Stimulated activated CD8-positive, alpha-beta memory T cell treated with anti-CD3 and anti-CD28 coated beads, Interleukin-4, amount 100 ng/mL, for 24 hours (primary cell): Measurements from ENCODE around the gene UPK1A.
A peak's percentile ranks its signal among the peaks of the same experiment; 100 is the strongest.

Experiments
- DNase-seq: peaks from one replicate; pipeline ENCODE4 v3.0.0-alpha.2; 2020; ENCODE audit warnings: low read depth

The UPK1A gene

GRCh38 chr19:35666251-35666913, at the start of gene UPK1A:
UPK1A (plus strand) TSS chr19:35666517; CDS start chr19:35666813, 296 bp downstream.
- DNase-seq = no peak

- no peak for DNase-seq
Observed at GRCh38 chr19:35618857-35619256, 47.5 kb upstream of the UPK1A start.

- no peak for DNase-seq
Observed at GRCh38 chr19:35619290-35619923, 46.9 kb upstream of the UPK1A start.

- no peak for DNase-seq
Observed at GRCh38 chr19:35620001-35620400, 46.3 kb upstream of the UPK1A start.

GRCh38 chr19:35621708-35622107, 44.6 kb upstream of the UPK1A start:
- DNase-seq = no peak

GRCh38 chr19:35622750-35623149, 43.6 kb upstream of the UPK1A start:
- DNase-seq = no peak

GRCh38 chr19:35623327-35624010, 42.8 kb upstream of the UPK1A start:
- no peak for DNase-seq

GRCh38 chr19:35628264-35628564, 38.1 kb upstream of the UPK1A start:
- no peak for DNase-seq

- peak; percentile 95 for DNase-seq
Observed at GRCh38 chr19:35628565-35629331, 37.6 kb upstream of the UPK1A start, which contains the start of gene RBM42. RBM42 (plus strand) TSS chr19:35629036; CDS start chr19:35629154, 118 bp downstream.

- DNase-seq = no peak
Observed at GRCh38 chr19:35629332-35629633, 37.0 kb upstream of the UPK1A start.

GRCh38 chr19:35633727-35634440, 32.4 kb upstream of the UPK1A start:
- no peak for DNase-seq

- DNase-seq = no peak
Observed at GRCh38 chr19:35636651-35637050, 29.7 kb upstream of the UPK1A start.

GRCh38 chr19:35637165-35637564, 29.2 kb upstream of the UPK1A start:
- no peak for DNase-seq

- no peak for DNase-seq
Observed at GRCh38 chr19:35639321-35639639, 27.0 kb upstream of the UPK1A start.

- no peak for DNase-seq
Observed at GRCh38 chr19:35639863-35640262, 26.5 kb upstream of the UPK1A start.

- DNase-seq = peak; percentile 37
Observed at GRCh38 chr19:35641515-35642151, 24.7 kb upstream of the UPK1A start, which contains the start of gene ETV2. ETV2 (plus strand) TSS chr19:35641745; CDS start chr19:35642461, 716 bp downstream.

- DNase-seq = no peak
Observed at GRCh38 chr19:35642312-35642711, 24.0 kb upstream of the UPK1A start.

GRCh38 chr19:35642798-35643254, 23.5 kb upstream of the UPK1A start:
- no peak for DNase-seq

- DNase-seq = peak; percentile 61
Observed at GRCh38 chr19:35643255-35644205, 22.8 kb upstream of the UPK1A start.

GRCh38 chr19:35644206-35644986, 21.9 kb upstream of the UPK1A start:
- DNase-seq = peak; percentile 94
